OCI-LY3 (cell line): ENCODE results near the gene EFNA5.

Experiments
- EZH2phosphoT487 ChIP-seq: fragments of 200-600 bp; shearing (Covaris generic); IDR thresholded peaks from 2 replicates; pipeline ENCODE4 v1.6.1; 2018; ENCODE audit warnings: antibody characterized with exemption, mixed run types, low read depth
- TF ChIP-seq, protein P1 (sequence below): fragments of 200-600, 300-600 bp; sonication (generic); IDR thresholded peaks from 2 replicates; pipeline ENCODE4 v1.5.1; 2014; ENCODE audit warnings: antibody characterized with exemption, low read length, low read depth

- TF ChIP-seq, protein P1, sequence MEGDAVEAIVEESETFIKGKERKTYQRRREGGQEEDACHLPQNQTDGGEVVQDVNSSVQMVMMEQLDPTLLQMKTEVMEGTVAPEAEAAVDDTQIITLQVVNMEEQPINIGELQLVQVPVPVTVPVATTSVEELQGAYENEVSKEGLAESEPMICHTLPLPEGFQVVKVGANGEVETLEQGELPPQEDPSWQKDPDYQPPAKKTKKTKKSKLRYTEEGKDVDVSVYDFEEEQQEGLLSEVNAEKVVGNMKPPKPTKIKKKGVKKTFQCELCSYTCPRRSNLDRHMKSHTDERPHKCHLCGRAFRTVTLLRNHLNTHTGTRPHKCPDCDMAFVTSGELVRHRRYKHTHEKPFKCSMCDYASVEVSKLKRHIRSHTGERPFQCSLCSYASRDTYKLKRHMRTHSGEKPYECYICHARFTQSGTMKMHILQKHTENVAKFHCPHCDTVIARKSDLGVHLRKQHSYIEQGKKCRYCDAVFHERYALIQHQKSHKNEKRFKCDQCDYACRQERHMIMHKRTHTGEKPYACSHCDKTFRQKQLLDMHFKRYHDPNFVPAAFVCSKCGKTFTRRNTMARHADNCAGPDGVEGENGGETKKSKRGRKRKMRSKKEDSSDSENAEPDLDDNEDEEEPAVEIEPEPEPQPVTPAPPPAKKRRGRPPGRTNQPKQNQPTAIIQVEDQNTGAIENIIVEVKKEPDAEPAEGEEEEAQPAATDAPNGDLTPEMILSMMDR = no peak
- TF ChIP-seq EZH2phosphoT487 = no peak
Measured at GRCh38 chr5:107496466-107496865, 174.3 kb downstream of the EFNA5 start.
